SK-N-SH (cell line): Measurements from ENCODE around the gene ANKRD33B. TPM values are rescaled to one million over a fixed set of nuclear protein-coding genes. Genes with fewer than 3 reads are reported as not detected.

Source experiments
- CTCF ChIA-PET: fragments of 300-600, 350-600 bp; formaldehyde crosslinking; extraction: SDS; loops from one replicate; lab custom pipeline; 2021; lab: Yijun Ruan, JAX
- POLR2A ChIA-PET: fragments of 350-600 bp; sonication (Branson Sonifier 250); formaldehyde crosslinking; extraction: SDS; loops from one replicate; lab custom pipeline; 2020; ENCODE audit warnings: antibody characterized with exemption, inconsistent platforms; lab: Yijun Ruan, JAX
- DNase-seq: peaks from one replicate; pipeline ENCODE4 v3.0.0; 2012
- H2AFZ ChIP-seq: fragments of 200-600 bp; sonication (generic); 2 replicates; pipeline ENCODE4 v1.8.1; 2016; ENCODE audit warnings: antibody characterized with exemption, mild to moderate bottlenecking, low read depth
- H3F3A ChIP-seq: fragments of 200-600 bp; sonication (generic); replicated peaks from 2 replicates; pipeline ENCODE3; 2016; ENCODE audit warnings: antibody characterized with exemption, mild to moderate bottlenecking; ENCODE audit not compliant: insufficient read depth
- H3K27ac ChIP-seq, 2 experiments: fragments of 200-500 bp in 1 of 2; fragments of 200-600 bp in 1 of 2; sonication (Bioruptor generic) in 1 of 2; sonication (generic), shearing (Covaris generic) in 1 of 2; 2 replicates each; pipeline versions ENCODE4 v1.5.1 to v1.6.1; 2014 to 2016; ENCODE audit warnings: low read depth in 2 of 2, inconsistent platforms in 1 of 2, low read length in 1 of 2, mild to moderate bottlenecking in 1 of 2, mixed read lengths in 1 of 2
- H3K27me3 ChIP-seq: fragments of 200-600 bp; sonication (generic), shearing (Covaris generic); 2 replicates; pipeline ENCODE4 v1.6.1; 2016; ENCODE audit warnings: mixed run types; ENCODE audit not compliant: insufficient read depth
- H3K36me3 ChIP-seq, 2 experiments: fragments of 200-500 bp in 1 of 2; fragments of 200-600 bp in 1 of 2; sonication (Bioruptor generic) in 1 of 2; sonication (generic) in 1 of 2; replicated peaks in 1 of 2; 2 replicates each; pipeline versions ENCODE3 to v1.5.1; 2014 to 2016; ENCODE audit warnings: low read length in 1 of 2, mild to moderate bottlenecking in 1 of 2; ENCODE audit not compliant: insufficient read depth in 2 of 2, control insufficient read depth in 1 of 2
- H3K4me1 ChIP-seq, 2 experiments: fragments of 200-500 bp in 1 of 2; fragments of 200-600 bp in 1 of 2; sonication (Bioruptor generic) in 1 of 2; sonication (generic), shearing (Covaris generic) in 1 of 2; 2 replicates each; pipeline versions ENCODE4 v1.5.1 to v1.6.1; 2014 to 2016; ENCODE audit warnings: low read depth in 1 of 2, low read length in 1 of 2, mixed run types in 1 of 2; ENCODE audit not compliant: insufficient read depth in 2 of 2, control insufficient read depth in 1 of 2
- H3K4me2 ChIP-seq: fragments of 200-600 bp; sonication (generic), shearing (Covaris generic); 2 replicates; pipeline ENCODE4 v1.6.1; 2017; ENCODE audit warnings: mixed run types
- H3K4me3 ChIP-seq, 2 experiments: fragments of 200-500 bp in 1 of 2; fragments of 200-600 bp in 1 of 2; sonication (Bioruptor generic) in 1 of 2; sonication (generic), shearing (Covaris generic) in 1 of 2; 2 replicates each; pipeline versions ENCODE4 v1.5.1 to v1.8.1; 2014 to 2016; ENCODE audit warnings: low read depth in 2 of 2, inconsistent platforms in 1 of 2, low read length in 1 of 2, mild to moderate bottlenecking in 1 of 2, mixed read lengths in 1 of 2, moderate library complexity in 1 of 2
- H3K79me2 ChIP-seq: fragments of 200-600 bp; sonication (generic); 2 replicates; pipeline ENCODE4 v1.8.1; 2017; ENCODE audit warnings: mild to moderate bottlenecking; ENCODE audit not compliant: insufficient read depth
- H3K9ac ChIP-seq: fragments of 200-600 bp; sonication (generic); 2 replicates; pipeline ENCODE4 v1.6.1; 2017; ENCODE audit warnings: mixed run types
- H3K9me2 ChIP-seq: fragments of 200-600 bp; sonication (generic); 2 replicates; pipeline ENCODE4 v1.6.1; 2017; ENCODE audit warnings: mixed run types
- H3K9me3 ChIP-seq: fragments of 200-600 bp; sonication (generic); 2 replicates; pipeline ENCODE4 v1.6.1; 2017; ENCODE audit warnings: mixed run types, mild to moderate bottlenecking, moderate library complexity
- H4K20me1 ChIP-seq: fragments of 200-600 bp; sonication (generic); 2 replicates; pipeline ENCODE4 v1.6.1; 2017; ENCODE audit warnings: mild to moderate bottlenecking, mixed run types; ENCODE audit not compliant: insufficient read depth
- CTCF ChIP-seq: fragments of 200-600 bp; sonication (generic); IDR thresholded peaks from 2 replicates; pipeline ENCODE4 v1.6.1; 2017; ENCODE audit warnings: antibody characterized with exemption, mild to moderate bottlenecking, moderate library complexity
- EZH2phosphoT487 ChIP-seq: fragments of 200-600 bp; sonication (generic); IDR thresholded peaks from 2 replicates; pipeline ENCODE4 v1.6.1; 2017; ENCODE audit warnings: low read depth, mixed run types, mild to moderate bottlenecking, antibody characterized with exemption, moderate library complexity, borderline replicate concordance
- FOSL2 ChIP-seq: IDR thresholded peaks from 2 replicates; pipeline ENCODE4 v1.4.0; 2012; ENCODE audit warnings: low read depth, mild to moderate bottlenecking, moderate library complexity, borderline replicate concordance
- GABPA ChIP-seq: IDR thresholded peaks from 2 replicates; pipeline ENCODE4 v1.4.0; 2012; ENCODE audit warnings: low read depth, mild to moderate bottlenecking
- JUND ChIP-seq: IDR thresholded peaks from 2 replicates; pipeline ENCODE4 v1.4.0; 2012
- NRF1 ChIP-seq: IDR thresholded peaks from 2 replicates; pipeline ENCODE4 v1.6.1; 2012; ENCODE audit warnings: low read depth, mild to moderate bottlenecking, low read length
- TEAD4 ChIP-seq: IDR thresholded peaks from 2 replicates; pipeline ENCODE4 v1.4.0; 2012; ENCODE audit warnings: mild to moderate bottlenecking, borderline replicate concordance; ENCODE audit not compliant: insufficient read depth
- WGBS: methylation state at CpG from one replicate; pipeline ENCODE4 v1.1.6; 2017; ENCODE audit warnings: low lambda C conversion rate; 5-methylcytosine and 5-hydroxymethylcytosine counted together
- polyA plus RNA-seq, 3 experiments: library from polyadenylated mRNA; depleted of rRNA; stranded (reverse); fragments of >200 nt; gene quantifications; 2 replicates each; pipeline ENCODE4 v1.2.3, GENCODE V29; 2012
- TF ChIP-seq, protein P1 (sequence below): IDR thresholded peaks from 2 replicates; pipeline ENCODE4 v1.6.1; 2012; ENCODE audit warnings: mild to moderate bottlenecking, low read depth, low read length, moderate library complexity

ANKRD33B gene
- polyA plus RNA-seq, 1 of the 3 experiments (the other 2 are of a cell fraction): 1.8 TPM

DNA sequence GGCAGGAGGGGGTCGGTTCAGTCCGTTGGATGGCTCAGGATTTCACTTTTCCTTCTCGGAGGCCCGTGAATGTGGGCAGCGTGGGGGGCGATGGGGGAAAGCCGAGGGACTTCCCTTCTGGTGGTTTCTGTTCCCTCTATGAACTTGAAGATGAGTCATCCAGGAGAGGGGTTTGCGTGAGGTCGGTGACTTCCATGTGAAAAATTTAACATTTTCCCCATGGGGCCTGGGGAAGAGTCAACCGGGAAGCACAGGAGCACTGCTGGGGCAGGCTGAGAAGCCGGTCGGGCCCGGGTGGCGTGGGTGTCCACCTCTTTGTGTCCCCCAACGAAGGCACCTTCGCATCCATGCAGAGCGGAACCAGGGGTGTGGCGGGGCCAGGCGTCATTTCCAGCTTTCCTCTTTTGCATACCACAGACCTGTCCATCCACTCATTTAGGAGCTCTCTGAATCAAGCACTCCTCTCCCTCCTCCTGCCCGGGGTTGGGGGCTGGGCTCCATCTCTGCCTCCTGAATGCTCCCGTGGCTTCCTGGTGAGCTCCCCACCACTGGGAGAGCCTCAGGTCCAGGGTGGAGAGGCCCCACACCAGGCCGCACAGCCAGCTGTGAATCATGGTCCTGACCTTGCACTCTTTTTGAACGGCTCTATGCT lies 68.4 kb downstream of the ANKRD33B start:
- H3K36me3 ChIP-seq: no peaks in the 10 kb centered on the region
- no peak overlapping the region for H3K9ac ChIP-seq
- 81% methylated on average over 20 of the region's 23 CpGs for WGBS
- H3K27ac ChIP-seq: no peak overlapping the region
- ChIA-PET CTCF (interaction anchor here (0.6 to 6.5 kb wide), 3 partner anchors 24 to 180 kb away, joined by 3 to 33 read pairs (median 3); no protein-coding TSS in a partner anchor), POLR2A (no interaction called here)
- no peaks in the 10 kb centered on the region for H3K9me3 ChIP-seq
- no peak overlapping the region for H3K4me2 ChIP-seq
- H2AFZ ChIP-seq: no peak overlapping the region
- peaks cover 1% of the 10 kb centered on the region for H3F3A ChIP-seq
- peaks cover 16% of the 10 kb centered on the region; the same call in 1 of the 2 replicates for H3K79me2 ChIP-seq
- DNase-seq: no peak
- 0 out of 2 replicates have a peak, but pooled peaks have one; percentile 37 for TF ChIP-seq FOSL2
- 0 out of 2 replicates have a peak, but pooled peaks have one; percentile 13 for TF ChIP-seq JUND
- TF ChIP-seq NRF1: no peak
- no peak overlapping the region for H3K4me3 ChIP-seq
- H3K4me1 ChIP-seq: peaks cover 0 to 14% of the 10 kb centered on the region in 2 experiments; a peak in 2 of 4 replicates
- H4K20me1 ChIP-seq: 0 out of 2 replicates have a peak, but pooled peaks cover 4% of the 10 kb centered on the region
- H3K27me3 ChIP-seq: no peaks in the 10 kb centered on the region
- H3K9me2 ChIP-seq: no peaks in the 10 kb centered on the region

GRCh38 chr5:10633271-10634049 lies 69.6 kb downstream of the ANKRD33B start:
- Histone ChIP-seq H3K4me3 (no peak overlapping the region), H4K20me1 (0 out of 2 replicates have a peak, but pooled peaks cover 4% of the 10 kb centered on the region), H3K9me2 (no peaks in the 10 kb centered on the region), H3K36me3 (no peaks in the 10 kb centered on the region), H3K27me3 (no peaks in the 10 kb centered on the region), H3K9me3 (no peaks in the 10 kb centered on the region), H3K4me2 (no peak overlapping the region), H3K9ac (no peak overlapping the region), H2AFZ (no peak overlapping the region), H3K27ac (no peak overlapping the region), H3F3A (no peaks in the 10 kb centered on the region), H3K4me1 (peaks cover 0 to 12% of the 10 kb centered on the region in 2 experiments; a peak in 1 of 4 replicates), H3K79me2 (peaks cover 14% of the 10 kb centered on the region; the same call in 1 of the 2 replicates)
- ChIA-PET POLR2A (no interaction called here), CTCF (interaction anchor here (6.5 kb wide), 1 partner anchor 181 kb away, joined by 33 read pairs; no protein-coding TSS in a partner anchor)
- DNase-seq: no peak
- 91% methylated on average over 28 of the region's 28 CpGs for WGBS
- TF ChIP-seq TEAD4 (no peak), CTCF (no peak), FOSL2 (no peak), JUND (no peak), GABPA (no peak), EZH2phosphoT487 (no peak)
- TF ChIP-seq, protein P1, sequence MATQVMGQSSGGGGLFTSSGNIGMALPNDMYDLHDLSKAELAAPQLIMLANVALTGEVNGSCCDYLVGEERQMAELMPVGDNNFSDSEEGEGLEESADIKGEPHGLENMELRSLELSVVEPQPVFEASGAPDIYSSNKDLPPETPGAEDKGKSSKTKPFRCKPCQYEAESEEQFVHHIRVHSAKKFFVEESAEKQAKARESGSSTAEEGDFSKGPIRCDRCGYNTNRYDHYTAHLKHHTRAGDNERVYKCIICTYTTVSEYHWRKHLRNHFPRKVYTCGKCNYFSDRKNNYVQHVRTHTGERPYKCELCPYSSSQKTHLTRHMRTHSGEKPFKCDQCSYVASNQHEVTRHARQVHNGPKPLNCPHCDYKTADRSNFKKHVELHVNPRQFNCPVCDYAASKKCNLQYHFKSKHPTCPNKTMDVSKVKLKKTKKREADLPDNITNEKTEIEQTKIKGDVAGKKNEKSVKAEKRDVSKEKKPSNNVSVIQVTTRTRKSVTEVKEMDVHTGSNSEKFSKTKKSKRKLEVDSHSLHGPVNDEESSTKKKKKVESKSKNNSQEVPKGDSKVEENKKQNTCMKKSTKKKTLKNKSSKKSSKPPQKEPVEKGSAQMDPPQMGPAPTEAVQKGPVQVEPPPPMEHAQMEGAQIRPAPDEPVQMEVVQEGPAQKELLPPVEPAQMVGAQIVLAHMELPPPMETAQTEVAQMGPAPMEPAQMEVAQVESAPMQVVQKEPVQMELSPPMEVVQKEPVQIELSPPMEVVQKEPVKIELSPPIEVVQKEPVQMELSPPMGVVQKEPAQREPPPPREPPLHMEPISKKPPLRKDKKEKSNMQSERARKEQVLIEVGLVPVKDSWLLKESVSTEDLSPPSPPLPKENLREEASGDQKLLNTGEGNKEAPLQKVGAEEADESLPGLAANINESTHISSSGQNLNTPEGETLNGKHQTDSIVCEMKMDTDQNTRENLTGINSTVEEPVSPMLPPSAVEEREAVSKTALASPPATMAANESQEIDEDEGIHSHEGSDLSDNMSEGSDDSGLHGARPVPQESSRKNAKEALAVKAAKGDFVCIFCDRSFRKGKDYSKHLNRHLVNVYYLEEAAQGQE: no peak
